Omental fat pad (tissue), 4 donors: ENCODE measurements around the gene ZNF385C. TPM values are rescaled to one million over a fixed set of nuclear protein-coding genes. Genes with fewer than 3 reads are reported as not detected.

Source experiments
- ATAC-seq: fragments of 150-250 bp; one replicate; pipeline ENCODE4 v1.9.1; 2016; ENCODE audit warnings: mild to moderate bottlenecking, moderate library complexity; ENCODE audit not compliant: low FRiP score
- DNase-seq: peaks from one replicate; pipeline ENCODE4 v3.0.0-alpha.2; 2019; ENCODE audit warnings: low spot score
- CTCF ChIP-seq, 3 donors: fragments of 450-650 bp; IDR thresholded peaks; one replicate each; pipeline ENCODE4 v1.5.1; 2016 to 2017; ENCODE audit warnings: antibody characterized with exemption in 3 of 3, mild to moderate bottlenecking in 3 of 3, moderate library complexity in 2 of 3
- total RNA-seq, 4 donors: library from RNA; depleted of rRNA; stranded (reverse); fragments of >200 nt; gene quantifications; one replicate each; pipeline ENCODE4 v1.1.0, GENCODE V29; 2016

Gene ZNF385C
- total RNA-seq, 4 donors from 2014 or later, result not detected

GRCh38 chr17:41985919-41986318 lies 112.4 kb downstream of the ZNF385C start:
- no peak for DNase-seq
- ATAC-seq, result no peak
- no peak for TF ChIP-seq CTCF (IDR thresholded peaks at IDR 0.05)

GRCh38 chr17:41984454-41984853 lies 113.8 kb downstream of the ZNF385C start:
- no peak for DNase-seq
- TF ChIP-seq CTCF (IDR thresholded peaks at IDR 0.05), result no peak
- ATAC-seq, result no peak

- ATAC-seq (peak; percentile 77), DNase-seq (no peak)
- TF ChIP-seq CTCF (IDR thresholded peaks at IDR 0.05), result no peak
These were observed 116.1 kb downstream of the ZNF385C start for GRCh38 chr17:41982026-41982760.

GRCh38 chr17:41977991-41978390 lies 120.3 kb downstream of the ZNF385C start:
- ATAC-seq, result no peak
- DNase-seq, result no peak
- no peak for TF ChIP-seq CTCF (IDR thresholded peaks at IDR 0.05)

GRCh38 chr17:41976142-41976768 lies 122.0 kb downstream of the ZNF385C start:
- DNase-seq (no peak), ATAC-seq (peak; percentile 74)
- TF ChIP-seq CTCF (IDR thresholded peaks at IDR 0.05), result no peak

Other genes starting within 250 kb of the ZNF385C start
- gene KLHL11, start 233.1 kb downstream of the ZNF385C start, total RNA-seq, result 10 to 100 TPM; 16.2 to 18.8 (median 18.0) TPM
- gene ACLY, start 179.5 kb downstream of the ZNF385C start, total RNA-seq, result 100 to 1,000 TPM in 3 of 4 donors, 10 to 100 TPM in 1; 91.6 to 133 (median 111) TPM
- gene ODAD4, start 167.9 kb downstream of the ZNF385C start, total RNA-seq, result under 1 TPM; 0.19 to 0.96 (median 0.49) TPM
- 10 to 100 TPM; 42.2 to 62.9 (median 49.8) TPM for gene CNP, start 131.7 kb downstream of the ZNF385C start, total RNA-seq
- 10 to 100 TPM; 46.5 to 72.5 (median 70.7) TPM for gene DNAJC7, start 81.0 kb downstream of the ZNF385C start, total RNA-seq
- 10 to 100 TPM; 27.8 to 39.3 (median 30.4) TPM for gene NKIRAS2, start 78.4 kb downstream of the ZNF385C start, total RNA-seq
- gene C17orf113, start 47.9 kb downstream of the ZNF385C start, total RNA-seq, result under 1 TPM; 0.09 to 0.63 (median 0.19) TPM
- gene DHX58, start 14.2 kb upstream of the ZNF385C start, total RNA-seq, result 10 to 100 TPM in 2 of 4 donors, 1 to 10 TPM in 2; 7.8 to 21.8 (median 10.2) TPM
- gene KAT2A, start 22.9 kb upstream of the ZNF385C start, total RNA-seq, result 10 to 100 TPM; 30.2 to 68.7 (median 33.9) TPM
- under 1 TPM in 1 of 4 donors, not detected in 3; 0.25 TPM for gene HSPB9, start 24.3 kb upstream of the ZNF385C start, total RNA-seq
- gene RAB5C, start 56.5 kb upstream of the ZNF385C start, total RNA-seq, result 100 to 1,000 TPM; 122 to 178 (median 158) TPM
- under 1 TPM in 3 of 4 donors, not detected in 1; 0.44 to 0.79 (median 0.48) TPM for gene KCNH4, start 82.7 kb upstream of the ZNF385C start, total RNA-seq
- gene HCRT, start 87.0 kb upstream of the ZNF385C start, total RNA-seq, result not detected
- gene GHDC, start 96.0 kb upstream of the ZNF385C start, total RNA-seq, result 10 to 100 TPM; 28.8 to 41.3 (median 35.5) TPM
- gene STAT5B, start 177.9 kb upstream of the ZNF385C start, total RNA-seq, result 100 to 1,000 TPM in 2 of 4 donors, 10 to 100 TPM in 2; 66.6 to 130 (median 111) TPM
- gene STAT5A, start 190.0 kb upstream of the ZNF385C start, total RNA-seq, result 100 to 1,000 TPM; 151 to 200 (median 171) TPM